D721Med (cell line): Measurements from ENCODE around the gene NUDT16L1.

ENCODE experiments used
- DNase-seq: peaks from one replicate; pipeline ENCODE4 v3.0.0; 2011; ENCODE audit warnings: low spot score; ENCODE audit not compliant: insufficient read length
- FAIRE-seq: peaks from 2 replicates; lab custom pipeline; 2011; peaks lifted over from hg19 to GRCh38; lab: Jason Lieb, UNC
- TF ChIP-seq, protein P1 (sequence below): IDR thresholded peaks from 2 replicates; pipeline ENCODE4 v1.5.1; 2012; ENCODE audit warnings: mild to moderate bottlenecking, control low read depth; ENCODE audit not compliant: insufficient read depth; ENCODE audit errors: missing control alignments

Gene NUDT16L1

DNA sequence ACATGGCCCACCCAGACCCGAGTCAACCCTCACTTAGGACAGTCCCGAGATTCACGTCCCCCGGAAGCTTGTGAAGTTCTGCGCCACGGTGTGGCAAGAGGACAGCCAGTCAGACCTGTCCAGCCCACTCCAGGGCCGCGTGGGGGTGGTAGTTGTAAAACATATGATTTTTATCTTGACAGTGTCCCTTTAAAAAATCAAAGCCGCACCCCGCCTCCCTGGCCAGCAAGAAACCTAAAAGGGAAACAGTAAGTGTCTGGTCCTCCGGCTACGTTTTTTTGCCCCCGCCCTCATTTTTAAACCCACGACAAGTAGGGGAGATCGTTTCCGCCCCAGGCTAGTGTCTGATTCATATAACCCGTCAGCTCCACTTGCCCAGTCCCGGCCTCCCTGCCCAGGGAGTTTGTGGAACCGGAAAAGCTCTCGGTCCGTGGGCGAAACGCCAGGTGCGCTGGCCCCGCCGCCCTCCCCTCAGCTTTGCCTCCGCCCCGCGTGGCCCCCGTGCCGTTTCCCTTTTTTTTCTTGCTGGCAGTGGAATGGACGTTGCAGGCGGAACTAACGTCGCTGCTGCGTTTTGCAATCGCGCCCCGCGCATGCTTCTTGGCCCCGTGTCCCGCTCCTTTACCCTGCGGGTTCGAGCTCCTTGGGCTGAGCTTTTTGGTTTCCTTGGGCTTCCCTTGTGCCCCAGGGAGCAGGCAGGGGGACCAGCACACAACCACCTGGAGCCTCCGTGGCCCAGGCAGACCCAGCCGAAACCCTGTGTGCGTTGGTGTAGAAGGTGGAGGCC, 13.3 kb upstream of the NUDT16L1 start:
- DNase-seq (no peak), FAIRE-seq (no peak)

DNA sequence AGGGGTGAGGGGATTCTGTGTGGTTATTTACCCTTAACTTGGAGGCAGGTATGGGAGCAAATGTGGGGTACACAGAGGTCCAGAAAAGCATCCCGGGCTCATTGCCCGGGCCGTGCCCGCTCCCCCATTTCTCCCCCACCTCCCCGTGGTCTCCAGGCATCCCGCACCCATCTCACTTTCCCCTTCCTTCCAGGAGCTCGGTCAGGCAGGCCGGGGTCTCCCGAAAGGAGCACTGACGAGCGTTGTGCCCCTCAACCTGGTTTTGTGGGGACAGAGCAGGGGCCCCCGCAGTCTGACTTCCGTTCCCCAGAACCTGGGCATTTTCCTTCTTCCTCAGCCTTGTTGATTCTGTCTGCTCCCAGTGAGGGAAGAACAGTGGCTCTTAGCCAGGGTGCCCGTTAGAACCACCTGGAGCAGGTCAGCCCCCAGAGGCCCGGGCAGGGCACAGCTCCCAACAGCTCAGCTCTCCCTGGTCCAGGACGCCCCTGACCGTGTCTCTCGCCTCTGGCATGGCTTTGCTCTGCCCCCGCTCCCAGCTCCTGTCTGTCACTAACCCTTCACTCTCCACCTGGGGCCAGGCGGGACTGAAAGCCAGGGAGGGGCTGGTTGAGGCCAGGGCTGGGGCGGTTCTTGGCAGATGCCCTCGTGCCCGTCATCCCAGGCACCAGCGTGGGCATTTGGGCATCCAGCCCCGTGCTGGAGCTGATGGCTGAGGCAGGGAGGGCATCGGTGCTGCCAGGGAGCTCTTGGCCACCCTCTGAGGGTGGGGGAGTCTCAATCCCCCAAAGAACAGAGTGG, 12.5 kb upstream of the NUDT16L1 start:
- TF ChIP-seq, protein P1, sequence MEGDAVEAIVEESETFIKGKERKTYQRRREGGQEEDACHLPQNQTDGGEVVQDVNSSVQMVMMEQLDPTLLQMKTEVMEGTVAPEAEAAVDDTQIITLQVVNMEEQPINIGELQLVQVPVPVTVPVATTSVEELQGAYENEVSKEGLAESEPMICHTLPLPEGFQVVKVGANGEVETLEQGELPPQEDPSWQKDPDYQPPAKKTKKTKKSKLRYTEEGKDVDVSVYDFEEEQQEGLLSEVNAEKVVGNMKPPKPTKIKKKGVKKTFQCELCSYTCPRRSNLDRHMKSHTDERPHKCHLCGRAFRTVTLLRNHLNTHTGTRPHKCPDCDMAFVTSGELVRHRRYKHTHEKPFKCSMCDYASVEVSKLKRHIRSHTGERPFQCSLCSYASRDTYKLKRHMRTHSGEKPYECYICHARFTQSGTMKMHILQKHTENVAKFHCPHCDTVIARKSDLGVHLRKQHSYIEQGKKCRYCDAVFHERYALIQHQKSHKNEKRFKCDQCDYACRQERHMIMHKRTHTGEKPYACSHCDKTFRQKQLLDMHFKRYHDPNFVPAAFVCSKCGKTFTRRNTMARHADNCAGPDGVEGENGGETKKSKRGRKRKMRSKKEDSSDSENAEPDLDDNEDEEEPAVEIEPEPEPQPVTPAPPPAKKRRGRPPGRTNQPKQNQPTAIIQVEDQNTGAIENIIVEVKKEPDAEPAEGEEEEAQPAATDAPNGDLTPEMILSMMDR, result no peak
- no peak for FAIRE-seq
- DNase-seq, result no peak

More for the DNA sequence above, 13.3 kb upstream of the NUDT16L1 start:
- TF ChIP-seq, protein P1, result no peak

DNA sequence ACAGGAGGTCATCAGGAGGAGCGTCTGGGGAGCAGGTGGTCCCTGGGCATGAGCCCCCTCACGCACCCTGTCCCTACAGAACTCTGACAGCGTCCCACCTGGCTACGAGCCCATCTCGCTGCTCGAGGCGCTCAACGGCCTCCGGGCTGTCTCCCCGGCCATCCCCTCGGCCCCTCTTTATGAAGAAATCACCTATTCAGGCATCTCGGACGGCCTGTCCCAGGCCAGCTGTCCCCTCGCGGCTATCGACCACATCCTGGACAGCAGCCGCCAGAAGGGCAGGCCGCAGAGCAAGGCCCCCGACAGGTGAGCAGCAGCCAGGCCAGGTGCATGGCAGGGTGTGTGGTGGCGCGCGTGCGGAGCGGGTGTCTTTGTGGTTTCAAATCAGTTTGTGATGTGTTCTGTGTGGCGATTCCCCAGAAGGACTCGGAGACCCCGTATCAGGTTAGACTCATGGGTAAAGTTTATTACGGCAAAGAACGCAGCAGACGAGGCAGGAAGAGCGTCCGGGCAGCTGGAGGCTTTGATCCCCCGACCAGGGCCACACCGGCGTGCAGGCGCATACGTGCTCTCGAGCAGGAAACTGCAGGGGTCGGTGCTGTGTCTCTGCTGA, 11.8 kb upstream of the NUDT16L1 start:
- DNase-seq (no peak), FAIRE-seq (no peak)
- TF ChIP-seq, protein P1, result no peak

DNA sequence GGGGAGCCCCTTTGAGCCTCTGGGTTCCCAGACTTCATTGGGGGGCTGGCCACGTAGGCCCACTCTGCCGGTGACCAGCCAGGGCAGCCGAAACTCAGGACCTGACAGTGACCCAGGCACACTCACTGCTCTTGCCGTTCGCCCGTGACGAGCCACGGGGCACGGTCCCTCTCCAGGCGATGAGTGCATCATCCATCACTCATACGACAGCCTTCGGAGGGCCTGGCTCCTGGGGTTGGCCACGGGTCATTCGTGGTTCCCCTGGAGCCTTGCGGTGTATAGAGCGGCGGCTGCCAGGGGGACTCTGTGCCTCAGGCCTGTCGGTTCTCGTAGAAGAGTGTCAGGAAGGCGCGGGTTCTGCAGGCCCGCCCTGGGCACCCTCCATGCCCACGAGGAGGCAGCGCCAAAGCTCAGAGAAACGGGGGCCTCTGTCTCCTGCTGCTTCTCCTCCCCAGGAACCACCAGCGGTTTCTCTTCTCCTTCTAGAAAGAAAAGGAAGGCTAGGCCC, 11.2 kb upstream of the NUDT16L1 start:
- FAIRE-seq, result no peak
- TF ChIP-seq, protein P1, result no peak
- no peak for DNase-seq

DNA sequence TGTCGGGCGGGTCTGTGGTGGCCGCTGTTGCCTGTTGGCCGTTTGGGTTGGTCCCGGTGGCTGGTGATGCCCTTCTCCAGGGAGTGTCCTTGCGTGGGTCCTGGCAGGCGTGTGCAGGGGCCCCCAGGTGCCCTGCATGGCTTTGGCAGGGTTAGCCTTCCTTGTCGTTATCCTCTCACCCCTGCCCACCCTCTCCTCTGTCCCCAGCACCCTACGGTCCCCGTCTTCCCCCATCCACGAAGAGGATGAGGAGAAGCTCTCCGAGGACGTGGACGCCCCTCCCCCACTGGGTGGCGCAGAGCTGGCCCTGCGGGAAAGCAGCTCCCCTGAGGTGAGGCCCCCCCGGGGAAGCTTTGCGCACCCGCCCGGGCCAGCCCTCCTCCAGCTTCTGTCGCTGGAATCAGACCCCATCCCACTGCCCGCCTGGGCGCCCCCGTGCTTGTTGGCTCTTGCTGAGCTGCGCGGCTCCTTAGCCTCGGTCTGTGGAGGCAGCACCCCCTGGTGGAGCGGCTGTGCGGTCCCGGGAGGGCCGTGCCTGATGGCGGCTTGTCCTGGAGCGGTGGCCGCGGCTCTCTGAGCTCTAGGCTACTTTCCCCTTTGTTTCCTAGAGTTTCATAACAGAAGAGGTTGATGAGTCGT, 10.6 kb upstream of the NUDT16L1 start:
- DNase-seq (no peak), FAIRE-seq (no peak)
- TF ChIP-seq, protein P1, result no peak

DNA sequence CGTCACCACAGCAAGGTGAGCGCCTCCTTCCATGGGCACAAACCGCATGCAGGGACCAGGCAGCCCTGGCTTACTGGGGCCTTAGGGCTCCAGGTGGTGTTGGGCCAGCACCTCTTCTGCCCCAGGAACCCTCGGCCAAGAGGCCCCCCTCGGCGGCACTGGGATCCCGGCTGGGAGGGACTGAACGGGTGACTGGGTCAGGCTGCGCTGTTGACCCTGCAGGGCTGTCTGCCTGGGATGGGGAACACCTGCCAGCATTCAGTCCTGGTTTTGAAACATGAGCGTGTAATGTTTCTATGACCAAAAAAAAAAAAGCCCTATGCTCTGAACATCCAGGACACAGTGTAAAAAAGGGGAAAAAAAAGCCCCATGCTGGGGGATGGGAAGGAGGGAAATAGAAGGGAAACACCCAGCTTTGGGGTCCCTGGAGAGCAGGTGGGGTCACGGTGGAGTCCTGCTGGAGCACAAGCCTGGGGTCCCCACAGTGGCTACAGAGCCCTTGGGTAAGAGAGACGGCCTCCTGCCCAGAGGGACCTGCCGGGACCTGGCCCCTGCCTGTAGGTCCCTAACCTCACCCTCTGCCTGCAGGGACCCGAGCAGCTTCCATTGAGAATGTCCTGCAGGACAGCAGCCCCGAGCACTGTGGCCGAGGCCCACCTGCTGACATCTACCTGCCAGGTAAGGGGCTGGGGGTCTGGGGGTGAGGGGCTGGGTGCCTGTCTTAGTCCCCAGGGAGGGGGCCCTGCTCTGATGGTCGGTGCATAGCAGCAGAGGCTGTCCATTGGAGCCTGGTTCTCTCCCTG, 9.9 kb upstream of the NUDT16L1 start:
- TF ChIP-seq, protein P1, result no peak
- no peak for DNase-seq
- FAIRE-seq, result no peak
